PC-9 (cell line): ENCODE measurements around the gene TRAF3. TPM values are rescaled to one million over a fixed set of nuclear protein-coding genes. Genes with fewer than 3 reads are reported as not detected.

ENCODE experiments used
- BruUV-seq: library from RNA; stranded (reverse); fragments of 400-500 nt; replicated peaks from 2 replicates; lab custom pipeline; 2021; lab: Mats Ljungman, UMichigan
- CTCF ChIA-PET: fragments of 300-600 bp; sonication (Branson Sonifier 250); formaldehyde crosslinking; loops from one replicate; lab custom pipeline; 2022; ENCODE audit warnings: antibody characterized with exemption; lab: Charles Lee
- POLR2A ChIA-PET: fragments of 300-600 bp; sonication (Branson Sonifier 250); formaldehyde crosslinking; loops from one replicate; lab custom pipeline; 2022; ENCODE audit warnings: antibody characterized with exemption; ENCODE audit not compliant: unreplicated experiment; lab: Charles Lee
- DNase-seq, 2 experiments: peaks; one replicate each; pipeline versions ENCODE4 v3.0.0 to v3.0.0-alpha.2; 2015 to 2022; ENCODE audit warnings: mixed read lengths in 1 of 2
- H2AFZ ChIP-seq: fragments of 200-600 bp; sonication (generic); 2 replicates; pipeline ENCODE4 v1.8.1; 2017; ENCODE audit warnings: antibody characterized with exemption
- H3F3A ChIP-seq: fragments of 200-600 bp; sonication (generic); 2 replicates; pipeline ENCODE4 v1.8.1; 2017; ENCODE audit warnings: antibody characterized with exemption, mild to moderate bottlenecking, low read depth; ENCODE audit not compliant: insufficient read depth
- H3K27ac ChIP-seq: fragments of 200-600 bp; sonication (generic); 2 replicates; pipeline ENCODE4 v1.6.1; 2016; ENCODE audit warnings: mixed run types
- H3K27me3 ChIP-seq: fragments of 200-600 bp; sonication (generic); 2 replicates; pipeline ENCODE4 v1.6.1; 2016; ENCODE audit warnings: low read depth, mixed run types; ENCODE audit not compliant: insufficient read depth
- H3K36me3 ChIP-seq: fragments of 200-600 bp; sonication (generic); 2 replicates; pipeline ENCODE4 v1.6.1; 2016; ENCODE audit warnings: low read depth, mixed run types
- H3K4me1 ChIP-seq: fragments of 200-600 bp; sonication (generic); replicated peaks from 2 replicates; pipeline ENCODE4 v1.6.1; 2016; ENCODE audit warnings: mixed run types; ENCODE audit not compliant: insufficient read depth
- H3K4me2 ChIP-seq: fragments of 200-600 bp; sonication (generic); 2 replicates; pipeline ENCODE4 v1.6.1; 2017; ENCODE audit warnings: mixed run types
- H3K4me3 ChIP-seq: fragments of 200-600 bp; sonication (generic); 2 replicates; pipeline ENCODE4 v1.6.1; 2016; ENCODE audit warnings: mixed run types
- H3K79me2 ChIP-seq: fragments of 200-600 bp; sonication (generic); 2 replicates; pipeline ENCODE4 v1.6.1; 2017; ENCODE audit warnings: low read depth, mixed run types
- H3K9me2 ChIP-seq: fragments of 200-600 bp; sonication (generic); 2 replicates; pipeline ENCODE4 v1.8.1; 2017; ENCODE audit warnings: mild to moderate bottlenecking; ENCODE audit not compliant: insufficient read depth
- H3K9me3 ChIP-seq: fragments of 200-600 bp; sonication (generic); 2 replicates; pipeline ENCODE4 v1.8.1; 2016; ENCODE audit warnings: low read depth; ENCODE audit not compliant: insufficient read depth
- H4K20me1 ChIP-seq: fragments of 200-600 bp; sonication (generic); 2 replicates; pipeline ENCODE4 v1.8.1; 2017; ENCODE audit not compliant: insufficient read depth
- CTCF ChIP-seq: fragments of 200-600 bp; sonication (generic); conservative IDR thresholded peaks from 2 replicates; pipeline ENCODE4 v1.6.1; 2017; ENCODE audit warnings: mixed run types, antibody characterized with exemption, mild to moderate bottlenecking, moderate library complexity
- EZH2 ChIP-seq: fragments of 200-600 bp; sonication (generic); IDR thresholded peaks from 2 replicates; pipeline ENCODE4 v1.8.0; 2017; ENCODE audit warnings: antibody characterized with exemption, low read depth
- intact Hi-C: fragments of 100-400 bp; cut with micrococcal nuclease; formaldehyde crosslinking; loops from one replicate; pipeline ENCODE4 v1.10.0; 2022; ENCODE audit not compliant: unreplicated experiment
- total RNA-seq: library from RNA; stranded (reverse); gene quantifications from 2 replicates; pipeline ENCODE4 v1.2.3, GENCODE V29; 2021

TRAF3 gene
- total RNA-seq, 1 experiment from 2014 or later, result 41.3 TPM

GRCh38 chr14:102806447-102806846 lies 29.2 kb downstream of the TRAF3 start:
- CTCF ChIA-PET, result interaction anchor here (0.7 kb wide), 1 partner anchor 31 kb away, joined by 3 read pairs; no protein-coding TSS in a partner anchor
- Histone ChIP-seq H3K9me3 (no peaks in the 10 kb centered on the region), H3K79me2 (peaks cover 31% of the 10 kb centered on the region; the same call in 1 of the 2 replicates), H4K20me1 (0 out of 2 replicates have a peak, but pooled peaks cover 3% of the 10 kb centered on the region), H3K4me2 (no peak overlapping the region), H3K4me1 (no peaks in the 10 kb centered on the region), H2AFZ (no peak overlapping the region), H3K9me2 (no peaks in the 10 kb centered on the region), H3F3A (peaks cover 9% of the 10 kb centered on the region; the same call in 1 of the 2 replicates), H3K4me3 (no peak overlapping the region), H3K27me3 (no peaks in the 10 kb centered on the region), H3K36me3 (no peaks in the 10 kb centered on the region), H3K27ac (no peak overlapping the region)
- POLR2A ChIA-PET, result interaction anchor here (0.6 kb wide), 1 partner anchor 998 kb away, joined by 4 read pairs; no protein-coding TSS in a partner anchor
- no TSS peak for BruUV-seq
- DNase-seq, result no peak
- intact Hi-C loops, result loop anchor here (5.0 kb wide), 1 partner anchor 829 kb away; no protein-coding TSS in a partner anchor
- TF ChIP-seq EZH2 (no peak), CTCF (no peak)

- Histone ChIP-seq H3K4me3 (no peak overlapping the region), H3K9me2 (no peaks in the 10 kb centered on the region), H3K36me3 (no peaks in the 10 kb centered on the region), H3K27me3 (no peaks in the 10 kb centered on the region), H3K27ac (no peak overlapping the region), H3K4me1 (no peaks in the 10 kb centered on the region), H3K79me2 (peaks cover 31% of the 10 kb centered on the region; the same call in 1 of the 2 replicates), H3K4me2 (no peak overlapping the region), H4K20me1 (0 out of 2 replicates have a peak, but pooled peaks cover 3% of the 10 kb centered on the region), H3K9me3 (no peaks in the 10 kb centered on the region), H3F3A (peaks cover 9% of the 10 kb centered on the region; the same call in 1 of the 2 replicates), H2AFZ (no peak overlapping the region)
- no peak for TF ChIP-seq CTCF
- no peak for TF ChIP-seq EZH2
- ChIA-PET POLR2A (no interaction called here), CTCF (interaction anchor here (0.7 kb wide), 1 partner anchor 32 kb away, joined by 3 read pairs; no protein-coding TSS in a partner anchor)
- DNase-seq, result no peak
- intact Hi-C loops, result loop anchor here (5.0 kb wide), 1 partner anchor 830 kb away; no protein-coding TSS in a partner anchor
- no TSS peak for BruUV-seq
These were observed 29.8 kb downstream of the TRAF3 start for GRCh38 chr14:102807013-102807406.

- H3F3A ChIP-seq, result peaks cover 9% of the 10 kb centered on the region; the same call in 1 of the 2 replicates
- ChIA-PET CTCF (no interaction called here), POLR2A (no interaction called here)
- H3K9me3 ChIP-seq, result no peaks in the 10 kb centered on the region
- H3K79me2 ChIP-seq, result peaks cover 29% of the 10 kb centered on the region; the same call in 1 of the 2 replicates
- no peak overlapping the region for H2AFZ ChIP-seq
- H3K27ac ChIP-seq, result no peak overlapping the region
- no peaks in the 10 kb centered on the region for H3K9me2 ChIP-seq
- TF ChIP-seq EZH2, result no peak
- TF ChIP-seq CTCF, result no peak
- no peak overlapping the region for H3K4me3 ChIP-seq
- H4K20me1 ChIP-seq, result 0 out of 2 replicates have a peak, but pooled peaks cover 3% of the 10 kb centered on the region
- no TSS peak for BruUV-seq
- H3K4me2 ChIP-seq, result no peak overlapping the region
- no peaks in the 10 kb centered on the region for H3K4me1 ChIP-seq
- H3K36me3 ChIP-seq, result no peaks in the 10 kb centered on the region
- H3K27me3 ChIP-seq, result no peaks in the 10 kb centered on the region
- intact Hi-C loops, result loop anchor here (5.0 kb wide), 1 partner anchor 833 kb away; no protein-coding TSS in a partner anchor
- no peak for DNase-seq
These were observed 32.6 kb downstream of the TRAF3 start for GRCh38 chr14:102809870-102810269.
